HUES6 (cell line): ENCODE measurements around the gene CXorf58.
"Not testable (repeated sequence)": the region's sequence is repeated elsewhere in the genome, so short reads cannot be mapped to it uniquely, and the experiment has no call there.

Source experiments
- H3K27ac ChIP-seq: 2 replicates; pipeline ENCODE4 v1.7.0; 2013; ENCODE audit warnings: low read depth, mild to moderate bottlenecking, low read length, inconsistent platforms
- H3K27me3 ChIP-seq: 2 replicates; pipeline ENCODE4 v1.6.1; 2013; ENCODE audit warnings: low read length; ENCODE audit not compliant: control insufficient read depth, insufficient read depth
- H3K36me3 ChIP-seq: 2 replicates; pipeline ENCODE4 v1.6.1; 2013; ENCODE audit warnings: low read length; ENCODE audit not compliant: control insufficient read depth, insufficient read depth
- H3K4me1 ChIP-seq: 2 replicates; pipeline ENCODE4 v1.6.1; 2013; ENCODE audit warnings: low read length; ENCODE audit not compliant: control insufficient read depth, insufficient read depth
- H3K4me3 ChIP-seq: 2 replicates; pipeline ENCODE4 v1.5.1; 2013; ENCODE audit warnings: low read depth, low read length
- H3K9ac ChIP-seq: one replicate; pipeline ENCODE4 v1.6.1; 2013; ENCODE audit warnings: mild to moderate bottlenecking, low read length
- H3K9me3 ChIP-seq: 2 replicates; pipeline ENCODE4 v1.6.1; 2013; ENCODE audit warnings: low read depth, low read length; ENCODE audit not compliant: control insufficient read depth, insufficient read depth

Gene CXorf58

GRCh38 chrX:23953908-23954269 lies 46.1 kb downstream of the CXorf58 start:
- no peak overlapping the region for H3K9ac ChIP-seq
- H3K9me3 ChIP-seq = no peaks in the 10 kb centered on the region
- H3K4me1 ChIP-seq = peaks cover 27% of the 10 kb centered on the region
- H3K27ac ChIP-seq = peak overlapping the region; percentile 64; the same call in 1 of the 2 replicates
- no peaks in the 10 kb centered on the region for H3K36me3 ChIP-seq
- no peak overlapping the region for H3K4me3 ChIP-seq
- no peaks in the 10 kb centered on the region; the same call in 1 of the 2 replicates for H3K27me3 ChIP-seq

- Histone ChIP-seq H3K4me3 (no peak overlapping the region), H3K36me3 (no peaks in the 10 kb centered on the region), H3K9me3 (no peaks in the 10 kb centered on the region), H3K9ac (peak overlapping the region; percentile 19), H3K27ac (peak overlapping the region; percentile 15; the same call in 1 of the 2 replicates), H3K27me3 (no peaks in the 10 kb centered on the region; the same call in 1 of the 2 replicates), H3K4me1 (peaks cover 30% of the 10 kb centered on the region)
Observed at GRCh38 chrX:23954396-23954795, 46.6 kb downstream of the CXorf58 start.

GRCh38 chrX:23959781-23960180 lies 52.0 kb downstream of the CXorf58 start:
- no peak overlapping the region for H3K27ac ChIP-seq

GRCh38 chrX:23964191-23964590 lies 56.4 kb downstream of the CXorf58 start:
- Histone ChIP-seq H3K36me3 (no peaks in the 10 kb centered on the region), H3K4me1 (peaks cover 10% of the 10 kb centered on the region), H3K27ac (no peak overlapping the region), H3K27me3 (no peaks in the 10 kb centered on the region; the same call in 1 of the 2 replicates), H3K4me3 (no peak overlapping the region), H3K9me3 (peaks cover 4% of the 10 kb centered on the region; the same call in 1 of the 2 replicates), H3K9ac (no peak overlapping the region)

More at GRCh38 chrX:23959781-23960180, 52.0 kb downstream of the CXorf58 start:
- no peak overlapping the region for H3K4me3 ChIP-seq
- H3K9ac ChIP-seq = no peak overlapping the region
- no peaks in the 10 kb centered on the region for H3K36me3 ChIP-seq
- H3K9me3 ChIP-seq = no peaks in the 10 kb centered on the region; the same call in 1 of the 2 replicates
- no peaks in the 10 kb centered on the region; the same call in 1 of the 2 replicates for H3K27me3 ChIP-seq
- peaks cover 10% of the 10 kb centered on the region for H3K4me1 ChIP-seq

GRCh38 chrX:23965630-23966029 lies 57.8 kb downstream of the CXorf58 start:
- not testable (repeated sequence) for H3K9ac ChIP-seq, H3K27ac ChIP-seq, H3K36me3 ChIP-seq, H3K27me3 ChIP-seq, H3K4me1 ChIP-seq, H3K9me3 ChIP-seq, H3K4me3 ChIP-seq

- no peak overlapping the region for H3K9ac ChIP-seq
- H3K27me3 ChIP-seq = no peaks in the 10 kb centered on the region; the same call in 1 of the 2 replicates
- no peaks in the 10 kb centered on the region for H3K9me3 ChIP-seq
- H3K36me3 ChIP-seq = no peaks in the 10 kb centered on the region
- H3K4me3 ChIP-seq = no peak overlapping the region
- H3K4me1 ChIP-seq = peaks cover 25% of the 10 kb centered on the region
- H3K27ac ChIP-seq = no peak overlapping the region
Observed at GRCh38 chrX:23978491-23978890, 70.7 kb downstream of the CXorf58 start.

- H3K36me3 ChIP-seq = 0 out of 2 replicates have a peak, but pooled peaks cover 2% of the 10 kb centered on the region
- H3K4me3 ChIP-seq = no peak overlapping the region
- H3K9ac ChIP-seq = no peak overlapping the region
- peaks cover 25% of the 10 kb centered on the region for H3K4me1 ChIP-seq
- no peaks in the 10 kb centered on the region for H3K9me3 ChIP-seq
- no peak overlapping the region for H3K27ac ChIP-seq
- no peaks in the 10 kb centered on the region; the same call in 1 of the 2 replicates for H3K27me3 ChIP-seq
Observed at GRCh38 chrX:23980011-23980441, 72.2 kb downstream of the CXorf58 start.

- peaks cover 25% of the 10 kb centered on the region for H3K4me1 ChIP-seq
- H3K27me3 ChIP-seq = no peaks in the 10 kb centered on the region; the same call in 1 of the 2 replicates
- no peaks in the 10 kb centered on the region for H3K9me3 ChIP-seq
- H3K4me3 ChIP-seq = no peak overlapping the region
- no peak overlapping the region for H3K9ac ChIP-seq
- H3K27ac ChIP-seq = 0 out of 2 replicates have a peak overlapping the region, but pooled peaks have one; percentile 31
- H3K36me3 ChIP-seq = peaks cover 9% of the 10 kb centered on the region; the same call in 1 of the 2 replicates
Observed at GRCh38 chrX:23981222-23981621, 73.4 kb downstream of the CXorf58 start.

GRCh38 chrX:23981711-23982110 lies 73.9 kb downstream of the CXorf58 start:
- Histone ChIP-seq H3K4me1 (peaks cover 25% of the 10 kb centered on the region), H3K9me3 (no peaks in the 10 kb centered on the region), H3K27ac (0 out of 2 replicates have a peak overlapping the region, but pooled peaks have one; percentile 31), H3K36me3 (peaks cover 14% of the 10 kb centered on the region; the same call in 1 of the 2 replicates), H3K9ac (no peak overlapping the region), H3K4me3 (no peak overlapping the region), H3K27me3 (no peaks in the 10 kb centered on the region; the same call in 1 of the 2 replicates)

GRCh38 chrX:23982891-23983290 lies 75.1 kb downstream of the CXorf58 start:
- Histone ChIP-seq H3K36me3 (peaks cover 25% of the 10 kb centered on the region), H3K4me1 (peaks cover 25% of the 10 kb centered on the region), H3K27ac (no peak overlapping the region), H3K27me3 (no peaks in the 10 kb centered on the region; the same call in 1 of the 2 replicates), H3K9ac (no peak overlapping the region), H3K4me3 (no peak overlapping the region), H3K9me3 (no peaks in the 10 kb centered on the region)
